ENCODE data around the gene LRMDA. TPM values are rescaled to one million over a fixed set of nuclear protein-coding genes. Genes with fewer than 3 reads are reported as not detected.

Gene LRMDA
- total and polyA plus RNA-seq, 10 of the 15 experiments (the other 5 are each of a cell fraction or from before 2014, with no cell fraction given) = 0.07 to 0.54 (median 0.29) TPM; not detected in 4

DNA sequence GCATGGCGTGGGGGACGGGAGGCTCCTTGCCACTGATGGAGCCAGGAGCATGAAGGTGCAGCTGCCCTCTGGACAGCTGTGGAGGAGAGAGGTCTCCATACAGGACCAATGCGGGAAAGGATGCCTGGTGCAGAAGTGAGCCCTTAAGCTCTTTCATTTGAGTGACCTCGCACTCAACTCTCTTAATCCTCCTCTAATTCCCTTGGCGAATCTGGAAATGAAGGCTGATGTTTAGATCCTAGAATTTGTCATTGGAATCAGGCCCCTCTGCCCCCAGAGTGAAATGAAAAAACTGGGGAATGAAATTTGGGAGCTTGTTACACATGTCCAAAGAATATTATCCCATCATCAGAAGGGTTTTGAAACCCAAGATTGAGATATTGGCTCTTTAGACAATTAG, 639.5 kb downstream of the LRMDA start (continued):
- TF ChIP-seq, protein P1, sequence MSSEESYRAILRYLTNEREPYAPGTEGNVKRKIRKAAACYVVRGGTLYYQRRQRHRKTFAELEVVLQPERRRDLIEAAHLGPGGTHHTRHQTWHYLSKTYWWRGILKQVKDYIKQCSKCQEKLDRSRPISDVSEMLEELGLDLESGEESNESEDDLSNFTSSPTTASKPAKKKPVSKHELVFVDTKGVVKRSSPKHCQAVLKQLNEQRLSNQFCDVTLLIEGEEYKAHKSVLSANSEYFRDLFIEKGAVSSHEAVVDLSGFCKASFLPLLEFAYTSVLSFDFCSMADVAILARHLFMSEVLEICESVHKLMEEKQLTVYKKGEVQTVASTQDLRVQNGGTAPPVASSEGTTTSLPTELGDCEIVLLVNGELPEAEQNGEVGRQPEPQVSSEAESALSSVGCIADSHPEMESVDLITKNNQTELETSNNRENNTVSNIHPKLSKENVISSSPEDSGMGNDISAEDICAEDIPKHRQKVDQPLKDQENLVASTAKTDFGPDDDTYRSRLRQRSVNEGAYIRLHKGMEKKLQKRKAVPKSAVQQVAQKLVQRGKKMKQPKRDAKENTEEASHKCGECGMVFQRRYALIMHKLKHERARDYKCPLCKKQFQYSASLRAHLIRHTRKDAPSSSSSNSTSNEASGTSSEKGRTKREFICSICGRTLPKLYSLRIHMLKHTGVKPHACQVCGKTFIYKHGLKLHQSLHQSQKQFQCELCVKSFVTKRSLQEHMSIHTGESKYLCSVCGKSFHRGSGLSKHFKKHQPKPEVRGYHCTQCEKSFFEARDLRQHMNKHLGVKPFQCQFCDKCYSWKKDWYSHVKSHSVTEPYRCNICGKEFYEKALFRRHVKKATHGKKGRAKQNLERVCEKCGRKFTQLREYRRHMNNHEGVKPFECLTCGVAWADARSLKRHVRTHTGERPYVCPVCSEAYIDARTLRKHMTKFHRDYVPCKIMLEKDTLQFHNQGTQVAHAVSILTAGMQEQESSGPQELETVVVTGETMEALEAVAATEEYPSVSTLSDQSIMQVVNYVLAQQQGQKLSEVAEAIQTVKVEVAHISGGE (CRISPR knock-in tag; IDR thresholded peaks at IDR 0.05) = no peak

- Histone ChIP-seq H4K20me1 (ENCODE audit: control insufficient read depth, insufficient read depth) (no peaks in the 10 kb centered on the region), H3K36me3 (ENCODE audit: control insufficient read depth in 2 of 2, insufficient read depth in 2 of 2, low read length in 1 of 2) (no peaks in the 10 kb centered on the region), H3K4me2 (ENCODE audit: control insufficient read depth, insufficient read depth) (no peak overlapping the region), H3K27me3 (replicated peaks in 1 of 2; ENCODE audit: control insufficient read depth in 2 of 2, insufficient read depth in 2 of 2, low read length in 1 of 2) (no peaks in the 10 kb centered on the region), H2AFZ (ENCODE audit: control insufficient read depth, low read depth, low read length) (no peak overlapping the region), H3K9ac (ENCODE audit: control insufficient read depth, insufficient read depth, low read length) (no peak overlapping the region), H3K4me3 (no peak overlapping the region), H3K9me3 (replicated peaks; ENCODE audit: control insufficient read depth, insufficient read depth, low read length) (no peaks in the 10 kb centered on the region; the same call in 2 of the 3 replicates), H3K27ac (ENCODE audit: control insufficient read depth, insufficient read depth) (no peak overlapping the region), H3K4me1 (ENCODE audit: control insufficient read depth, insufficient read depth, low read length) (no peaks in the 10 kb centered on the region), H3K79me2 (ENCODE audit: control insufficient read depth, insufficient read depth, low read length) (no peaks in the 10 kb centered on the region)
- ChIA-PET RAD21 (ENCODE audit: unreplicated experiment) (no interaction called here), CTCF (interaction anchor here (0.8 kb wide), 1 partner anchor 17 kb away, joined by 3 read pairs; no protein-coding TSS in a partner anchor), SMC1A (ENCODE audit: uncharacterized antibody, unreplicated experiment) (interaction anchor here (0.9 kb wide), 1 partner anchor 24 kb away, joined by 3 read pairs; no protein-coding TSS in a partner anchor), POLR2A (no interaction called here)
- BruUV-seq (replicated peaks) = no TSS peak
- intact Hi-C loops (cut with micrococcal nuclease; ENCODE audit: unreplicated experiment) (no loop called here), in situ Hi-C loops (cut with MboI) (no loop called here)
- 10% methylated on average over 5 of the region's 5 CpGs for WGBS (ENCODE audit: insufficient coverage, insufficient replicate concordance, low lambda C conversion rate, missing lambda C conversion rate)
- ATAC-seq (no peak), DNase-seq (ENCODE audit: low read depth, low spot score) (no peak), FAIRE-seq (no peak)
- no peak for TF ChIP-seq STAT3 (IDR thresholded peaks at IDR 0.05; ENCODE audit: low read depth, low read length)
- no peak for TF ChIP-seq CHD2 (IDR thresholded peaks at IDR 0.05; ENCODE audit: borderline replicate concordance, low read depth, low read length)
- TF ChIP-seq MYB (IDR thresholded peaks at IDR 0.05; ENCODE audit: borderline replicate concordance, low read depth, low read length) = no peak
- TF ChIP-seq USF2 (IDR thresholded peaks at IDR 0.05; ENCODE audit: borderline replicate concordance, low read depth, low read length) = no peak
- no peak for TF ChIP-seq MXI1 (IDR thresholded peaks at IDR 0.05; ENCODE audit: low read depth, low read length)
- TF ChIP-seq TCF12 (IDR thresholded peaks at IDR 0.05; ENCODE audit: low read depth, low read length) = no peak
- TF ChIP-seq MAX (IDR thresholded peaks at IDR 0.05; ENCODE audit: low read depth, low read length) = no peak
- TF ChIP-seq CTCF (IDR thresholded peaks at IDR 0.05 in 2 of 3, conservative IDR thresholded peaks at IDR 0.05 in 1 of 3; ENCODE audit: control insufficient read depth in 2 of 3, extremely low read depth in 1 of 3, insufficient read depth in 1 of 3, low read depth in 3 of 3, low read length in 3 of 3) = no peak
- TF ChIP-seq ESRRA (IDR thresholded peaks at IDR 0.05; ENCODE audit: low read length) = no peak
- TF ChIP-seq, protein P2, sequence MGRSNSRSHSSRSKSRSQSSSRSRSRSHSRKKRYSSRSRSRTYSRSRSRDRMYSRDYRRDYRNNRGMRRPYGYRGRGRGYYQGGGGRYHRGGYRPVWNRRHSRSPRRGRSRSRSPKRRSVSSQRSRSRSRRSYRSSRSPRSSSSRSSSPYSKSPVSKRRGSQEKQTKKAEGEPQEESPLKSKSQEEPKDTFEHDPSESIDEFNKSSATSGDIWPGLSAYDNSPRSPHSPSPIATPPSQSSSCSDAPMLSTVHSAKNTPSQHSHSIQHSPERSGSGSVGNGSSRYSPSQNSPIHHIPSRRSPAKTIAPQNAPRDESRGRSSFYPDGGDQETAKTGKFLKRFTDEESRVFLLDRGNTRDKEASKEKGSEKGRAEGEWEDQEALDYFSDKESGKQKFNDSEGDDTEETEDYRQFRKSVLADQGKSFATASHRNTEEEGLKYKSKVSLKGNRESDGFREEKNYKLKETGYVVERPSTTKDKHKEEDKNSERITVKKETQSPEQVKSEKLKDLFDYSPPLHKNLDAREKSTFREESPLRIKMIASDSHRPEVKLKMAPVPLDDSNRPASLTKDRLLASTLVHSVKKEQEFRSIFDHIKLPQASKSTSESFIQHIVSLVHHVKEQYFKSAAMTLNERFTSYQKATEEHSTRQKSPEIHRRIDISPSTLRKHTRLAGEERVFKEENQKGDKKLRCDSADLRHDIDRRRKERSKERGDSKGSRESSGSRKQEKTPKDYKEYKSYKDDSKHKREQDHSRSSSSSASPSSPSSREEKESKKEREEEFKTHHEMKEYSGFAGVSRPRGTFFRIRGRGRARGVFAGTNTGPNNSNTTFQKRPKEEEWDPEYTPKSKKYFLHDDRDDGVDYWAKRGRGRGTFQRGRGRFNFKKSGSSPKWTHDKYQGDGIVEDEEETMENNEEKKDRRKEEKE (IDR thresholded peaks at IDR 0.05) = no peak
These were observed 640.4 kb downstream of the LRMDA start for GRCh38 chr10:76071653-76072365.

All from GM12878 (cell line).